ENCODE measurements around the gene SKI.

DNA sequence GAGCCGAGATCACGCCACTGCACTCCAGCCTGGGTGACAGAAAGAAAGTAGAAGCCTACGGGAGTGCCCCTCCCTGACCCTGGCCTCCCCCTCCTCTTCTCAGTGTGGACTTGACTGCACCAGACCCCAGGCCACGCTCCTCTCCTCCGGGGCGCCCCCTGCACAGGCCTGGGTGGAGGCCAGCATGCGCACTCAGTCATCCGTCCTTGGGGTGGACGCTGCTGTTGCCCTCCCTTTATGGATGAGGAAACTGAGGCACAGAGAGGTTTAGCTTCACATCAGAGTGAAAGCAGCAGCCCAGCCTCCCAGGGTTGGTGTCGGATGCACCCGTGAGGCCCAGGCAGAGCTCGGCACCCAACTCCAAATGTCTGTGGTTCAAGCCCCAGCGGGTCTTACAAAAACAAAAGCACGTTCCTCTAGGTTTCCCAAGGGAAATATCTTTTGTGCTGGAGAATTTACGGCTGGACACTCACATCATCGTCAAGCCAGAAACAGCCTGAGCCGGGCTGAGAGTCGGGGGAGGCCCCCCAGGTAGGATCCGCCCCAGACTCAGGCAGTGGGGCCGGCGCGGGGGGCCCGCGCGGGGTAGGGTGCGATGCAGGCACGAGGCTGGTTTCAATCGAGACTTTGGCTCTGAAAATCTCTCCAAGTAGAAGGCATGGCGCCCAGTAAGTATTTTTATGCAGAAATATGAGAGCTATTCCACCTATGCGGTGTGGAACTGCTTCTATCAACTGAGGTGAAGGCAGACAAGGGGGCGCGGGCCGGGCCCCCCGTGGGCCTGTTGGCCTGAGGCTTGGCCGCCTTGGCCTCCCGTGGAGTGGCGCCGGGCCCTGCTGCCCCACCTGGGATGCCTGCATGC, 126.6 kb downstream of the SKI start:
- TF ChIP-seq, protein P1, sequence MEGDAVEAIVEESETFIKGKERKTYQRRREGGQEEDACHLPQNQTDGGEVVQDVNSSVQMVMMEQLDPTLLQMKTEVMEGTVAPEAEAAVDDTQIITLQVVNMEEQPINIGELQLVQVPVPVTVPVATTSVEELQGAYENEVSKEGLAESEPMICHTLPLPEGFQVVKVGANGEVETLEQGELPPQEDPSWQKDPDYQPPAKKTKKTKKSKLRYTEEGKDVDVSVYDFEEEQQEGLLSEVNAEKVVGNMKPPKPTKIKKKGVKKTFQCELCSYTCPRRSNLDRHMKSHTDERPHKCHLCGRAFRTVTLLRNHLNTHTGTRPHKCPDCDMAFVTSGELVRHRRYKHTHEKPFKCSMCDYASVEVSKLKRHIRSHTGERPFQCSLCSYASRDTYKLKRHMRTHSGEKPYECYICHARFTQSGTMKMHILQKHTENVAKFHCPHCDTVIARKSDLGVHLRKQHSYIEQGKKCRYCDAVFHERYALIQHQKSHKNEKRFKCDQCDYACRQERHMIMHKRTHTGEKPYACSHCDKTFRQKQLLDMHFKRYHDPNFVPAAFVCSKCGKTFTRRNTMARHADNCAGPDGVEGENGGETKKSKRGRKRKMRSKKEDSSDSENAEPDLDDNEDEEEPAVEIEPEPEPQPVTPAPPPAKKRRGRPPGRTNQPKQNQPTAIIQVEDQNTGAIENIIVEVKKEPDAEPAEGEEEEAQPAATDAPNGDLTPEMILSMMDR (conservative IDR thresholded peaks at IDR 0.05; ENCODE audit: low read depth in 2 of 2) = no peak
- TF ChIP-seq, protein P2, sequence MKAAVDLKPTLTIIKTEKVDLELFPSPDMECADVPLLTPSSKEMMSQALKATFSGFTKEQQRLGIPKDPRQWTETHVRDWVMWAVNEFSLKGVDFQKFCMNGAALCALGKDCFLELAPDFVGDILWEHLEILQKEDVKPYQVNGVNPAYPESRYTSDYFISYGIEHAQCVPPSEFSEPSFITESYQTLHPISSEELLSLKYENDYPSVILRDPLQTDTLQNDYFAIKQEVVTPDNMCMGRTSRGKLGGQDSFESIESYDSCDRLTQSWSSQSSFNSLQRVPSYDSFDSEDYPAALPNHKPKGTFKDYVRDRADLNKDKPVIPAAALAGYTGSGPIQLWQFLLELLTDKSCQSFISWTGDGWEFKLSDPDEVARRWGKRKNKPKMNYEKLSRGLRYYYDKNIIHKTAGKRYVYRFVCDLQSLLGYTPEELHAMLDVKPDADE (IDR thresholded peaks at IDR 0.05) = no peak
- TF ChIP-seq, protein P3, sequence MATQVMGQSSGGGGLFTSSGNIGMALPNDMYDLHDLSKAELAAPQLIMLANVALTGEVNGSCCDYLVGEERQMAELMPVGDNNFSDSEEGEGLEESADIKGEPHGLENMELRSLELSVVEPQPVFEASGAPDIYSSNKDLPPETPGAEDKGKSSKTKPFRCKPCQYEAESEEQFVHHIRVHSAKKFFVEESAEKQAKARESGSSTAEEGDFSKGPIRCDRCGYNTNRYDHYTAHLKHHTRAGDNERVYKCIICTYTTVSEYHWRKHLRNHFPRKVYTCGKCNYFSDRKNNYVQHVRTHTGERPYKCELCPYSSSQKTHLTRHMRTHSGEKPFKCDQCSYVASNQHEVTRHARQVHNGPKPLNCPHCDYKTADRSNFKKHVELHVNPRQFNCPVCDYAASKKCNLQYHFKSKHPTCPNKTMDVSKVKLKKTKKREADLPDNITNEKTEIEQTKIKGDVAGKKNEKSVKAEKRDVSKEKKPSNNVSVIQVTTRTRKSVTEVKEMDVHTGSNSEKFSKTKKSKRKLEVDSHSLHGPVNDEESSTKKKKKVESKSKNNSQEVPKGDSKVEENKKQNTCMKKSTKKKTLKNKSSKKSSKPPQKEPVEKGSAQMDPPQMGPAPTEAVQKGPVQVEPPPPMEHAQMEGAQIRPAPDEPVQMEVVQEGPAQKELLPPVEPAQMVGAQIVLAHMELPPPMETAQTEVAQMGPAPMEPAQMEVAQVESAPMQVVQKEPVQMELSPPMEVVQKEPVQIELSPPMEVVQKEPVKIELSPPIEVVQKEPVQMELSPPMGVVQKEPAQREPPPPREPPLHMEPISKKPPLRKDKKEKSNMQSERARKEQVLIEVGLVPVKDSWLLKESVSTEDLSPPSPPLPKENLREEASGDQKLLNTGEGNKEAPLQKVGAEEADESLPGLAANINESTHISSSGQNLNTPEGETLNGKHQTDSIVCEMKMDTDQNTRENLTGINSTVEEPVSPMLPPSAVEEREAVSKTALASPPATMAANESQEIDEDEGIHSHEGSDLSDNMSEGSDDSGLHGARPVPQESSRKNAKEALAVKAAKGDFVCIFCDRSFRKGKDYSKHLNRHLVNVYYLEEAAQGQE (IDR thresholded peaks at IDR 0.05; ENCODE audit: unreplicated experiment) = no peak

All from GM23338 (cell line).